ENCODE results near the gene KLHL25.
A peak's percentile ranks its signal among the peaks of the same experiment; 100 is the strongest.
"Not testable (repeated sequence)": the region's sequence is repeated elsewhere in the genome, so short reads cannot be mapped to it uniquely, and the experiment has no call there.

The KLHL25 gene

DNA sequence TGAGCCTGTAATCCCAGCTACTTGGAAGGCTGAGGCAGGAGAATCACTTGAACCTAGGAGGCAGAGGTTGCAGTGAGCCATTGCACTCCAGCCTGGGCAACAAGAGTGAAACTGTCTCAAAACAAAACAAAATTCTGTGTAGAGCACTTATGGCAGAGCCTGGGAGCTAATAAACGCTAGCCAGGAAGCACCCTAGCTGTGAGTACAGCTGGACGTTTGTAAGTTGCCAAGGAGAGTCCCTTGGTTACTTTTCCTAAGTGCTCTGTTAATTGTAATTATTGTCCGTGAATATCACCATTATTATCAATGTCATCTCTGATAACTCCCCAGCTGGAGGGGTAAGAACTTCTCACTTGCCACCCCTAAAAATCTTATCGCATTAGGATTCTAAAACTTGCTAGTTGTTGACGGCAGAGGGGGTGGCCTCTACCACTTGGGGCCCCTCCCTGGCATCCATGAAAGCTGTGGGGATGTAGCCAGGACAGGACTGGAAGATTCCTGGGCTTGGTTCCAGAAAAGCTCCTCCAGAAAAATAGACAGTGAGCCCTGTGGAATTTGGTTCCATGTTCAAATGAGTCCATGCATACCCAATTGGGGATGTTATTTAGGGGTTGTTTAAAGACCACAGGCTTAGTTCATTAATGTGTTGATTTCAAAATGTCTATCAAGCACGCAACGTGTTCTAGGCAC lies 9.9 kb upstream of the KLHL25 start:
- DNase-seq, result no peak

DNA sequence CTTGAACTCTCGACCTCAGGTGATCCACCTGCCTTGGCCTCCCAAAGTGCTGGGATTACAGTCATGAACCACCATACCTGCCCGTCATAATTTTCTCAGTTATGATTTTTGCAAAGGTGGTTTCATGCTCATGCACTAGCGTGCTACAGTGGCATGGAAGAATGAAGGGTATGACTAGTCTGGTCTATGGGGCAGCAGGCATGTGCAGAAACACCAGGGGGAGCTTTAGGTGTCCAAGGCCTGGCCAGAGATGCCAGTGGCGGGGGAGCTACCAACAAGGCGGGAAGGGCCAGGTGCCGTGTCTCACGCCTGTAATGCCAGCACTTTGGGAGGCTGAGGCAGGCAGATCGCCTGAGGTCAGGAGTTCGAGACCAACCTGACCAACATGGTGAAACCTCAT lies 7.9 kb upstream of the KLHL25 start:
- DNase-seq, result not testable (repeated sequence)

DNA sequence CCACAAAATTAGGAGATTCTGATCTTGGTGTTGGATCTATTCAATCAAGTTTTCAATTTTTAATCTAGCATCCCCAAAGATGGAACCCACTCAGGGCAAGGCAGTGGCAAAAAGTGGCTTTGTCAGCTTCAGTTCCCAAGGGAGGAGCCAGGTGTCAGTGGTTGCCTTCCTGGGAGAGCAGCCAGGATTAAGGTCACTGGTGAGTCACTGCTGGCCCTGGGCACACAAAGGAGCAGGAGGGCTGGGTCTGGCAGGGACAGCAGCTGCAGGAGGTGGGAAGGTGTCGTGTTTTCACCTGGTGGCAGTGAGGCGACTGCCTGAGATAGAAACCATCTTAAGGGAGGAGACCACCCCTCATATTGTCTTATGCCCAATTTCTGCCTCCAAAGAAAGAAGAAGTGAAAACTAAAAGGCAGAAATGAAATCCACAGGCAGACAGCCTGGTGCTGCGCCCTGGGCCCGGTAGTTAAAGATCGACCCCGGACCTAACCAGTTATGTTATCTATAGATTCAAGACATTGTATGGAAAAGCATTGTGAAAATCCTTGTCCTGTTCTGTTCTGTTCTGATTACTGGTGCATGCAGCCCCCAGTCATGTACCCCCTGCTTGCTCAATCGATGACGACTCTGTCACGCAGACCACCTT lies 5.9 kb upstream of the KLHL25 start:
- peak; percentile 69 for DNase-seq

DNA sequence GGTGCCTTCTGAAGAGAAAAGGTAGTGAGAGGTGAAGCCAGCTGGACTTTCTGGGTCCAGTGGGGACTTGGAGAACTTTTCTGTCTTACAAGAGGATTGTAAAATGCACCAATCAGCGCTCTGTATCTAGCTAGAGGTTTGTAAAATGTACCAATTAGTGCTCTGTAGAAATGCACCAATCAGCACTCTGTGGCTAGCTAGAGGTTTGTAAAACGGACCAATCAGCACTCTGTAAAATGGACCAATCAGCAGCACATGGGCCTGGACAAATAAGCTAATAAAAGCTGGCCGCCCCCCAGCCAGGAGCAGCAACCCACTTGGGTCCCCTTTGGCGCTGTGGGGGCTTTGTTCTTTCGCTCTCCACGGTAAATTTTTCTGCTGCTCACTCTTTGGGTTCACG lies 1.6 kb upstream of the KLHL25 start:
- DNase-seq, result not testable (repeated sequence)

DNA sequence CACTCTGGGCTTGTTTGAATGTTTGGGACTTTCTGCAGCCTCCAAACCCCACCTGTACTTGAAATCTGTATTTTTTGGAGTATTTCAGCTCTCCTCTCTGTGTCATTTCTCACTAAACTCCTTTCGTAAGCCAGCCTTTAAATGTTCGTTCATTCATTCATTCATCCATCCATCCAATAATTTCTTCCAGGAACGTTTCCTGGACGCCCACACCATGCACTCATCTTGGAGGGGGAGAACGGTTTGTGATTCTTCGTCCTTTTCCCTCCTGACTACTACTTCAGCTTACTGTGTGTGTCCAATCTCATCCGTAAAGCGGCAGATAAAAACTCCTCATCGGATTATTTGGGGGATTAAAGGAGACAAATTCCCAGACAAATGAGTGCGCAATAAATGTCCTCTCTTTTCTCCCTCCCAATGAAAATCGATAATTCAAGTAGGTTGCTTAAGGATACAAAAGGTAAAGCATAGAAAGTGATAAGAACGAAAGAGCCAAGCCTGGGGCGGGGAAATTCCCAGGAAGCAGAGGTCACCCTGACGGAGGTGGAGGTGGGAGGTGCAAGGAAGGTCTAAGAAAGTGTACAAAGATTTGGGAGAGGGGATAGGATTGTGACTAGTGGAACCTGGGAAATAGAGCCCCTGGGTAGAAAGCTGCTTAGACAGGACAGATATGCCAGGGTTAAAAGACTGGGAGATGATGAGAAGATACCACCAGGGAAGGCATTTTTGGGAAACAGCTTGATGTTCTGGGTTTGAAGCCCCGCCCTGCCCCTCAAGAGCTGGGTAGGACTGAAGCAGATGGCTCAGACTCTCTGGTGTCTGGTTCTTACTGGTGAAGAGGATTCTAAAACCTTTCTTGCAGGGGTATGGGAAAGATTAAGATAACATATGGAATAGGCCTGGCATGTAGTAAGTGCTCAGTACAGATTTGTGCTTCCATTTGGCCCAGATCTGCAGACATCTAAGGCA lies 896 bp upstream of the KLHL25 start:
- no peak for DNase-seq

DNA sequence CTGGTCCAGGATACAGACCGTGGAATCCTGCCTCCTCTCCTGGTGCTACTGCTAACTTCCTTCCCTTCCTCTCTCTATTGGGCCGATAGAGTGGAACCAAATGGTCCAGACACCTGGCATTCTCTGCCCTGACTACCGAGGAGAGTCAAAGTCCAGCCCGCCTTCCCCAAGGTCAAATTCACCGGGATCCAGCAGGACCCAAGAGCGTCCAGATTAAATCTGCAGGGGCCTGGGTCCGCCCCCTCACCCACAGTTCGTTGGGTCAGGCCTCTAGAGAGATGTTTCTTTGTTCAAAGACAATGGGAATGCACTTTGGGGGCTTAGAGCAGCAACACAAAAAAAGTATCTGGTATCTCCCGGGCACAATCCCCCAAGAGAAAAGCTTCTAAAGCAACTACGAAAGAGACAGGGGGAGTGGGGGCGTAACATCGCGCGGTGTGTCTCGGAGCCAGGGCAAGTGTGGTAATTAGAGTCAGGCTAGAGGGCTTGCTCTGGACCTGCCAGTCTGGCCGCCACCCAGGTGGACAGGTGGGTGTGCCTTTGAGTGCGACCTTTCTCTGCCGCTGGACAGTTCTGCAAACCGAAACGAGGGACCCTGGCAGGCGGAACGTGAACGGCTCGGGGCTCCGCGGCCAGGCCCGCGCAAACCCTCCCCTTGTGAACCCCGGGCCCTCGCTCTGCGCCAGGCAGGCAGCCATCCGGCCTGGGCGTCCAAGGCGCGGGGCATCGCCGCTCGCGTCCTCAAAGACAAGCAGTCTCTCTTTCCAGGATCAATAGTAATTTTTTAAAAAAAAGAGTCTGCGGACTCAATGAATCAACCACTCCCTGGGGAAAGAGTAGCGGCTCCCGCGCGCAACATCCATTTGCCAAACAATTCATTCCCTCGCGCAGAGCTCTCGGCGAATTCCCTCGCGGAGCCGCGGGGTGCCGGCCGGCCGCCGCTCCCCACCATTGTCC lies 806 bp downstream of the KLHL25 start:
- DNase-seq, result no peak

DNA sequence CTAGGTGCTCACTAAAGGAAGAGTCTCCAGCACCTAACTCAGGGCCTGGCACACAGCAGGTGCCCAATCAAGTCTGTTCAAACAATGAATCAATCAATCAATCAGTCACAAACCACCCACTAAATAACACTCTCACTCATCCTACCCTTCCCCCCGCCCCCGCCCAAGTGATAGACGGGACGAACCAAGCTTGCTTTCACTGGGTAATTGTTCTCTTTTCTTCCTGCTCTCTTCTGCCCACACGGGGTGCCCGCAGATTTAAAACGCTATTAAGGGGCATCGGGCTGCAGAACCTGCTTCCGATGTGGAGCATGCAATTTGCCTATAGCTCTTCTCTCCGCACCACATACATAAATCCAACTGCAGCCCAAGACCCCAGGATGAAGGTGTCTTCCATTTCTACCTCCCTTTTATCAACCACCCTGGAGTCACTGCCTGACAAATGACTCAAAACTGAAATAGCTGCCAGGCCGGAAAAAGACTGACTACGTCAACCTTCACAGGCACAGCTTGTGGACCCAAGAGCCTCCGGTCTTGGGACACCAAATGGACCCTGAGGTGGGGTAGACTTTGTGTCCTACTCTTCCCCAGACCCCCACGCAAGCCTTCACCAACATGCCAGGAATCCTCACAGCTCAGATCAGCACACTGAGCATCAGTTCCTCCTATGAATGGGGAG lies 1.7 kb downstream of the KLHL25 start:
- DNase-seq, result no peak

DNA sequence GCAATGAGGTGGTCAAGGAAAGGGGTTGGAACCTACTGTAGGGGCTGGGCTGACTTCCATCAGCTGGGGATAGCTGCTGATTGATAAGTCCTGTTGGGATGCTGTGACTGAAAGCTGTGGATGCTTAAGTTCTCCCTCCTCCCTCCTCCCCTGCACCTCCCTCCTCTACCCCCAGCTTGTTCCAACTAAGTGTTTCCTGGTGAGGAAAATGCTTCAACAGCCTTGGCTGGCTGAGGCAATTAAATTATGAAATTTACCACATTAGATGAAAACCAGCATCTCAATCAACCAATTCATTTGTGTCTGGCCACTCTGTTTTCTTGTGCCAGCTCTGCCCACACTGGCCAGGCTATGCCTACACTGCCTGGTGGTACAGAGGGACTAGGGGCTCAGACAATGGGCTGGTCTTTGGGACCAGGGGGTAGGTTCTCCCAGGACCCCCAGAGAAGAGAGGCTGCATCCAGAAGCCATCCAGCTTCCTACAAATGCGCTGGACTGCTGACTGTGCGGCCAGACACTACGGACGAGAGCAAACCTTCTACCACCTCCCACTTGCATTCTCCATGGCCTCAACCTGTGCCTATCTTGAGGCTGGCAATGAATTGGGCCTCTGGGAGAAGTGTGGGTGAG lies 2.5 kb downstream of the KLHL25 start:
- DNase-seq, result no peak

DNA sequence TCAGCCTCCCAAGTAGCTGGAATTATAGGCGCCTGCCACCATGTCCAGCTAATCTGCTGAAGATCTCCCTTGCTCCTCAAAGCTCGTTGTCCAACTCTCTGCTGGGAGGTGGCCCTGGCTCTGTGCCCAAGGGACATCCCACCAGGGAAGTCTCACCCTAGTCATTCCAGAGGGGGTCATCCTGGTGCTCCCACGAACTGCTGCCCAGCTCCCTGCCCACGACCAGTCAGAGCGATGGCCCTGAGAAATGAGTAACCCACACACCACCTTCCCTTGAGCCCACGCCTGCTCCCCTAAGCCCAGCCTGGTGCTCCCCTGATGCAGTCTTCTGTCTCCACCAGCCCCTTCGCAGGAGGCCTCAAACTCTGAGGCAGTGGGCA lies 5.2 kb downstream of the KLHL25 start:
- no peak for DNase-seq

DNA sequence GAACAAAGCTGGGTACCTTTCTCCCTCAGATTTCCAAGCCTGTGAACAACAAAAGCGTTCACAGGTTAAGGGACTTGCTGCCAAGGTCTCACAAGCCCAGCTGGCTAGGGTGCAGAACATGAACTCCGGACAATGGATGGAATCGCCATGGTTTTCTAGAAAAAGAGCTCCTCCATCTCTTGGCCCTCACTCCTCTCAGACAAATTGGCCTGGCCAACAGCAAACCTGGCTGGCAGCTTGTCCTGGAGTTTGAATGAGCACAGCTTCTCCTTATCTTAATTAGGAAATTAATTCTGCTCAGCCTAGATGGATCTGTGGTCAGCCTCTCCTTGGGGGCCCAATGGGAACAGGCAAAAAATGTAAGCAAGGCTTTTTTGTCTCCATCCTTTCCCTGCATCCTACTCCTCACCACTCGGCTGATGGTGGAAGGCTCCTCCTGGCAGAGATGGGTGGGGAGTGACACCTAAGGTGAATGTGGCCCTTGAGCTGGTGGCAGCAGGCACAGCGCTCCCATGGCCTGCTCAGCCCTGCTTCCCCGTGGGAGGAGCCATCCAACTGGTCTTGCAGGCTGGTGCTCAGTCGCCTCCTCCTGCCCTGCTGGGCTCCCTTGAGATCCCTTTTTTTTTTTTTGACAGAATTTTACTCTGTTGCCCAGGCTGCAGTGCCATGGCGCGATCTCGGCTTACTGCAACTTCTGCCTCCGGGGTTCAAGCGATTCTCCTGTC lies 5.8 kb downstream of the KLHL25 start:
- peak; percentile 43 for DNase-seq

DNA sequence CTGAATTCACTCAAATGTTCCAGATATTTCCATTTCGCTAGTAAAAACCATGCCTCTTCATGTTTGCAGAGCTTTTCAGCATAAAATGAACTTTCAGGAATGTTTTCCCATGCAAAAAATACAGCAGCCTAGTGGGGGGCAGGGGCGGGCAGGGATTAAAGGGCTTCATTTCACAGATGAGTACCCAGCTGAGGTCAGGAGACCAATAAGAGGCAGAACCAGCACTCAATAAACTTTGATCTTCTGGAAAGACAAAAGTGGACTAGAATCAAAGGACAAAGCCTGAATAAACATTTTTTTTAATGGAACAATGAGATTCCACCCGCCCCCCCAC lies 8.0 kb downstream of the KLHL25 start:
- DNase-seq, result no peak

DNA sequence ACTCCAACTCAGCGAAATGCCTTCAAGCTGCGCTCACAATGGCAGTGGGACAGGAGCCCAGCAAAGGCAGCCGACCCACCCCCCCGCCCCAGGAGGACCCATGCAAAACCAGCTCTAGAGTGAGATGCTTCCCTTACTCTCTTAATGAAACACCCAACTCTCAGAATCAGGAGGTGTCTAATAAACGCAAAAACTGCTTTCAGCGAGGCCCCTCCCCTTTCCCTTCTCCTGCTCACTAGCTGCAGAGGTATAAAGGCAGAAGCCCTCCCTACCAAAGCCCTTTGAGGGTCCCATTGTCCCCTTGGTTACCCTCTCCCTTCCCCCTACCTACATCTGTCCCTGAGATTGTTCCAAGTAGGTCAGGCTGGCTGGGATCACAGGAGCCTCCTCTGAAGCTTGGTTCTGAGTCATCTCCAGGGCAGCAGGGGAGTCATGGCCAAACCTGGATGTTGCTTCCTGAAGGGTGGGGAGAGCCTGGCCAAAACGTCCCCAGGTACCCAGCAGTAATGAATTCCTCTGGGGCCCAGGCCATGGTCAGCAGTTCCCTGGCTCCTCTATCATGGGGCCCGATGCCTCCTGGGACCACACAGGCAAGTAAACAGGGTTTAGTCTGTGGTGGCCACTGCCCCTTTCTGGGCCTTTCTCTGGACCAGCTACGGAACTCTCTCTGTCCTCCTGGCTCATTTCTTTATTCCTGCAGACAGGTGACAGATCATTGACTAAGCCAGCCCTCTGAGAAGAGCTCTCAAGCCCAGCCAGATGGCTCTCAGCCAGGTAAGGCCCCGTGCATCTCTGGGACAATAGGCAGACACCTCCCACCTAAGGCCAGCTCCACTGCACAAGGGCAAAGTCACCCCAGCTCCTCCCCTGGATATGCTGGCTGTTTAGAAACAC lies 8.6 kb downstream of the KLHL25 start:
- peak; percentile 69 for DNase-seq

DNA sequence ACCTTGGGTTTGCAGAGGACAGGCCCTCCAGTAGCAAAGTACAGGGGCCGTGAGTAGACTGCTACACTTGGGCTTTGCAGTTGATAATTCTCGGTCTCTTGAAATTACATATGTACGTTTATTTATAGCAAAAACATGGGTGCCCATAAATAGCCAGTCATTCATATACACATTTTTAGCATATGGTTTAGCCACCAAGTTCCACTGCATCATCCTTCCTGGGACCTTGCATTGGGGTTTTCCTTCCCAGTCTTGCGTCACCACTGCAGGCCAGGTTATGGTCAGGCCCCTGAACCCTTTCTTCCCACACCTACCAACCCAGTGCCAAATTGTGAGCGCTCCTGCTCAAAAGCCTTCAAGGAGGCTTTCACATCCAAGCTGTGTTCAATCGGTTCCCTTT lies 12.7 kb downstream of the KLHL25 start:
- DNase-seq, result no peak

DNA sequence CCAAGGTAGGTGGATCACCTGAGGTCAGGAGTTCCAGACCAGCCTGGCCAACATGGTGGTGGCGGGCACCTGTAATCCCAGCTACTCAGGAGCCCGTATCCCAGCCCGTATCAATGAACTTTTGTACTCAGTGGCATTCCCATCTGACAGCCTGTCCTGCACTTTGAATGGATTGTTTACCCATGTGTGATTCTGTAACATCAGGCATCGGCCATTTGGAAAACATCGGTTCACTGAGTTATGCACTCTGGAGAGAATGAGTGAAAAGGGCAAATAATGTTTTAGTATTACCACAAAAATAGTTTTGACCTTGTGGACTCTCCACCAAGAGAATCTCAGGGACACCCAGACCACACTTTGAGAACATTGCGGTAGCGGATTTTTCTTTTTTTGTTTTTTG lies 13.6 kb downstream of the KLHL25 start:
- DNase-seq, result no peak

DNA sequence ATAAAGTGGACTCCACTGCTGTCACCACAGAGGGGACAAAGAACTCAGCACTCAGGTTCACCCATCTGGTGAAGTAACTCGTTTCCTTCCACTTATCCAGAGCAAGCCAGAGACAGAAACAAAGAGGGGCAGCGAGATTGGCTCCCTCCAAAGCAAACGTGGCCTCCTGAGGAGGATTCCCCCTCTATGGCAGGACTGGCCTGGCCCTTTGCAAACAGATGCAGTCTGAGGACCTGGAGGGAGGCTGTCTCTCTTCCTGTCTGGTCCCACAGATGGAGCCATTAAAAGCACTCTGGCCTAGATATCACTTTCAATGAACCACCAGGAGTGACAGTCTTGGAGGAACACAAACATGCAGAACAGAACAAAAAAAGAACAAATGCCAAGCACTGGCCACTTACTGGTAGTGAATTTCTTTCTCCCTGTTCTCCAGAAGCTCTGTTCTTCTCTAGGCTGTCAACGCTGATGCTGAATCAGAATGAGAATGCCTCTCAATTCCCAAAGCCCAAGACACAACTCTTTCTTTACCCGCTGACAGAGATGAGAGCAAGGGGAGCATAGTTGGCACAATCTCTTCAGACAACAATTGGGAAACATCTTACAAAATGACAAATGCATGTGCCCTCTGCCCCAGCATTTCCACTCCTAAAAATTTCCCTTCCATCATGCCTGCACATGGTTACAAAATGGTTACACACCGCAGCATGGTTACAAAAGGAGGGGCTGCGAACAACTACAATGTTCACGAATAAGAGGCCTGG lies 14.3 kb downstream of the KLHL25 start:
- DNase-seq, result no peak

DNA sequence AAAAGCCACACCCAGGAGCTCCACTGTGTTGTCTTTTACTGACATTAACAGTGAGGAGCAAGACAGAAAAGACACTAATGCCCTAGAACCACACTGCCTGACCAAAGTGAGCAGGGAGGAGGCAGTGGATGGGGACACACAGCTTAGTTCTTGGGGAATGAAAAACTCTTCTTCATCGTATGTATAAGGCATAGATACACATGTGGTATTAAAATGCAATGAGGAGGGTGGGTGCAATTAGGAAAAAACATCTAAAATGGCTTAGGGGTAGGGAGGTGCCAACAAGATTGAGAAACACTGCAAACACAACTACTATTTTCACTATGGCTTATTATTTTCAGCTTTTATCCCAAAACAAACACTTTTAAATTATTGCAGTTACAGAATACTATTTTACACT lies 15.5 kb downstream of the KLHL25 start:
- DNase-seq, result no peak

DNA sequence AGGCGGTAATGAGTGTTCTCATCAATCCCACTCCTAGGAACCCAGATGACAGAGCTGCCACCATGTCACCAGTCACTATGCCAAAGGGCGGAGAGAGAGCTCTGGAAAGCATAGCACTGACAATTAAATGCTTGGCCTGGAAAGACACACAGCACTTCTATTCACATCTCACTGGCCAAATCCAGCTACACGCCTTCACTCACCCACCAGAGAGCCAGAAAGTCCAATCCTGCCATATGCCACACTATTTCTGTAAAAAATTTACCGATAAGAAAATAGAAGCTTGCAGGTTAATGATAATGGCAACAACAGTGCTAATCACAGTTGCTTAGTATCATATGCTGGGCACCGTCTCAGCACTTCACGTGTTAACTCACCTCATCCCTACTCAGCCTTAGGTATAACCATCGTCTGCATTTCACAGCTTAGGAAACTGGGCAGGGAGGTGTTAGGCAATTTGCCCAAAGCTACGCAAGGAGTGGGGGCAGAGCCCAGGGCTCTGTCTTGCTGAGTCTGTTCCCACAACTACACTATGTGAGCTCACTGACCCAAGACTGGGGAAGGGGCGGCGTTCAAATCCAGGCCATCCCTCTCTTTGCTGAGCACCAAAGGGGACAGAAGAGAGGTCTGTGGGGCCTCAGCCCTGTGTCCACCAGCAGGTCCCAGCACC lies 16.5 kb downstream of the KLHL25 start:
- no peak for DNase-seq
